ENCODE results near the gene MAPRE3.

DNA sequence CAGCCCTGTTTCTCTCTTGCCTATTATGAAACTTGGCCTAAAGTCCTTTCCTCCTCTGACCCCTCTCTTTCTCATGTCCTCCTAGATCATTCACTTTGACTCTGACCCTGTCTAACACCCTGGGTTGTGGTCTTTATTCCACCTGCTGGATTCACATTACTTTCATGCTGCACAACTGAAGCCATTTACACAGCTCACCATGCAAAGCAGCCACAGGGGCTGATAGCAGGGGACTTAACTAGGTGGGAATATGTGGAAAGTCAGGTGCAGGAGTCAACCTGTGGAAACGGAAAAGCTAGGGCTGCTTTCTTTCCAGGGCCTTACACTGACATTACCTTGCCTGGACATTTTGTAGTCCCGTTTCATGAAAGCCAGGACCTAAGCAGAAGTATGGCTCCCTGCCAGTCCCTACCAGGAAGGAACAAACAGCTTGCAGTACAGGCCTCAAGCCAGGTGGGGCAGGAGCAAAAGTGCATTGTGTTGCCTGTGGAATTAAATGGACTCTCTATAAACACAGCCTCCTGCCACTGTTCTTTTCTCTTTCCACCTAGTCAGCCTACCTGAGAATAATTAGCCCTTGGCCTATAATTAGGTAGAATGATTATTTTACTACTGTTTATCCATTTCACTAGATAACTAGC is 11.8 kb downstream of the MAPRE3 start:
- TF ChIP-seq CTCF (IDR thresholded peaks at IDR 0.05; ENCODE audit: low read depth, low read length) (no peak), EZH2phosphoT487 (IDR thresholded peaks at IDR 0.05; ENCODE audit: low read depth) (no peak)
